Measurements from ENCODE around the gene RNF150. TPM values are rescaled to one million over a fixed set of nuclear protein-coding genes. Genes with fewer than 3 reads are reported as not detected.

The RNF150 gene
- total and polyA plus RNA-seq, 4 donors: 0.27 to 1.4 (median 0.81) TPM

DNA sequence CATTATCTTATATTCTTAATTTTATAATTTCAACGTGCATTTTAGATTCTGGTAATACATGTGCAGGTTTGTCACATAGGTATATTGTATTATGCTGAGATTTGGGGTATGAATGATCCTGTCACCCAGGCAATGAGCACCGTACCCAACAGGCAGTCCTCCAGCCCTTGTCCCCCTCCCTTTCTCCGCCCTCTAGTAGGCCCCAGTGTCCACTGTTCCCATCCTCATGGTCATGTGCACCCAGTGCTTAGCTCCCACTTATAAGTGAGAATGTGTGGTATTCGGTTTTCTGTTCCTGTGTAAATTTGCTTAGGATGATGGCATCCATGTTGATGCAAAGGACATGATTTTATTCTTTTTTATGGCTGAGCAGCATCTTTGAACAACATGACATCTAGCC, 70.6 kb downstream of the RNF150 start:
- H3K9me3 ChIP-seq (ENCODE audit: control insufficient read depth in 4 of 4, low read length in 3 of 4): no peaks in the 10 kb centered on the region
- TF ChIP-seq, protein P1, sequence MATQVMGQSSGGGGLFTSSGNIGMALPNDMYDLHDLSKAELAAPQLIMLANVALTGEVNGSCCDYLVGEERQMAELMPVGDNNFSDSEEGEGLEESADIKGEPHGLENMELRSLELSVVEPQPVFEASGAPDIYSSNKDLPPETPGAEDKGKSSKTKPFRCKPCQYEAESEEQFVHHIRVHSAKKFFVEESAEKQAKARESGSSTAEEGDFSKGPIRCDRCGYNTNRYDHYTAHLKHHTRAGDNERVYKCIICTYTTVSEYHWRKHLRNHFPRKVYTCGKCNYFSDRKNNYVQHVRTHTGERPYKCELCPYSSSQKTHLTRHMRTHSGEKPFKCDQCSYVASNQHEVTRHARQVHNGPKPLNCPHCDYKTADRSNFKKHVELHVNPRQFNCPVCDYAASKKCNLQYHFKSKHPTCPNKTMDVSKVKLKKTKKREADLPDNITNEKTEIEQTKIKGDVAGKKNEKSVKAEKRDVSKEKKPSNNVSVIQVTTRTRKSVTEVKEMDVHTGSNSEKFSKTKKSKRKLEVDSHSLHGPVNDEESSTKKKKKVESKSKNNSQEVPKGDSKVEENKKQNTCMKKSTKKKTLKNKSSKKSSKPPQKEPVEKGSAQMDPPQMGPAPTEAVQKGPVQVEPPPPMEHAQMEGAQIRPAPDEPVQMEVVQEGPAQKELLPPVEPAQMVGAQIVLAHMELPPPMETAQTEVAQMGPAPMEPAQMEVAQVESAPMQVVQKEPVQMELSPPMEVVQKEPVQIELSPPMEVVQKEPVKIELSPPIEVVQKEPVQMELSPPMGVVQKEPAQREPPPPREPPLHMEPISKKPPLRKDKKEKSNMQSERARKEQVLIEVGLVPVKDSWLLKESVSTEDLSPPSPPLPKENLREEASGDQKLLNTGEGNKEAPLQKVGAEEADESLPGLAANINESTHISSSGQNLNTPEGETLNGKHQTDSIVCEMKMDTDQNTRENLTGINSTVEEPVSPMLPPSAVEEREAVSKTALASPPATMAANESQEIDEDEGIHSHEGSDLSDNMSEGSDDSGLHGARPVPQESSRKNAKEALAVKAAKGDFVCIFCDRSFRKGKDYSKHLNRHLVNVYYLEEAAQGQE (IDR thresholded peaks at IDR 0.05): no peak
- TF ChIP-seq HNF4A (conservative IDR thresholded peaks at IDR 0.05) (no peak), TAF1 (conservative IDR thresholded peaks at IDR 0.05) (no peak), EGR1 (IDR thresholded peaks at IDR 0.05; ENCODE audit: low read depth in 2 of 2) (no peak), RXRA (IDR thresholded peaks at IDR 0.05) (no peak), YY1 (IDR thresholded peaks at IDR 0.05) (no peak), FOXA1 (IDR thresholded peaks at IDR 0.05) (no peak), HNF4G (IDR thresholded peaks at IDR 0.05) (no peak), FOXA2 (IDR thresholded peaks at IDR 0.05) (no peak), NR2F2 (IDR thresholded peaks at IDR 0.05) (no peak), GABPA (IDR thresholded peaks at IDR 0.05 in 1 of 2, conservative IDR thresholded peaks at IDR 0.05 in 1 of 2) (no peak)
- TF ChIP-seq, protein P2, sequence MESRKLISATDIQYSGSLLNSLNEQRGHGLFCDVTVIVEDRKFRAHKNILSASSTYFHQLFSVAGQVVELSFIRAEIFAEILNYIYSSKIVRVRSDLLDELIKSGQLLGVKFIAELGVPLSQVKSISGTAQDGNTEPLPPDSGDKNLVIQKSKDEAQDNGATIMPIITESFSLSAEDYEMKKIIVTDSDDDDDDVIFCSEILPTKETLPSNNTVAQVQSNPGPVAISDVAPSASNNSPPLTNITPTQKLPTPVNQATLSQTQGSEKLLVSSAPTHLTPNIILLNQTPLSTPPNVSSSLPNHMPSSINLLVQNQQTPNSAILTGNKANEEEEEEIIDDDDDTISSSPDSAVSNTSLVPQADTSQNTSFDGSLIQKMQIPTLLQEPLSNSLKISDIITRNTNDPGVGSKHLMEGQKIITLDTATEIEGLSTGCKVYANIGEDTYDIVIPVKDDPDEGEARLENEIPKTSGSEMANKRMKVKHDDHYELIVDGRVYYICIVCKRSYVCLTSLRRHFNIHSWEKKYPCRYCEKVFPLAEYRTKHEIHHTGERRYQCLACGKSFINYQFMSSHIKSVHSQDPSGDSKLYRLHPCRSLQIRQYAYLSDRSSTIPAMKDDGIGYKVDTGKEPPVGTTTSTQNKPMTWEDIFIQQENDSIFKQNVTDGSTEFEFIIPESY (IDR thresholded peaks at IDR 0.05): no peak
- TF ChIP-seq, protein P3, sequence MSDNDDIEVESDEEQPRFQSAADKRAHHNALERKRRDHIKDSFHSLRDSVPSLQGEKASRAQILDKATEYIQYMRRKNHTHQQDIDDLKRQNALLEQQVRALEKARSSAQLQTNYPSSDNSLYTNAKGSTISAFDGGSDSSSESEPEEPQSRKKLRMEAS (IDR thresholded peaks at IDR 0.05): no peak
- TF ChIP-seq, protein P4, sequence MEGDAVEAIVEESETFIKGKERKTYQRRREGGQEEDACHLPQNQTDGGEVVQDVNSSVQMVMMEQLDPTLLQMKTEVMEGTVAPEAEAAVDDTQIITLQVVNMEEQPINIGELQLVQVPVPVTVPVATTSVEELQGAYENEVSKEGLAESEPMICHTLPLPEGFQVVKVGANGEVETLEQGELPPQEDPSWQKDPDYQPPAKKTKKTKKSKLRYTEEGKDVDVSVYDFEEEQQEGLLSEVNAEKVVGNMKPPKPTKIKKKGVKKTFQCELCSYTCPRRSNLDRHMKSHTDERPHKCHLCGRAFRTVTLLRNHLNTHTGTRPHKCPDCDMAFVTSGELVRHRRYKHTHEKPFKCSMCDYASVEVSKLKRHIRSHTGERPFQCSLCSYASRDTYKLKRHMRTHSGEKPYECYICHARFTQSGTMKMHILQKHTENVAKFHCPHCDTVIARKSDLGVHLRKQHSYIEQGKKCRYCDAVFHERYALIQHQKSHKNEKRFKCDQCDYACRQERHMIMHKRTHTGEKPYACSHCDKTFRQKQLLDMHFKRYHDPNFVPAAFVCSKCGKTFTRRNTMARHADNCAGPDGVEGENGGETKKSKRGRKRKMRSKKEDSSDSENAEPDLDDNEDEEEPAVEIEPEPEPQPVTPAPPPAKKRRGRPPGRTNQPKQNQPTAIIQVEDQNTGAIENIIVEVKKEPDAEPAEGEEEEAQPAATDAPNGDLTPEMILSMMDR (IDR thresholded peaks at IDR 0.05; ENCODE audit: low read depth, low read length, missing input control): no peak
- TF ChIP-seq, protein P5, sequence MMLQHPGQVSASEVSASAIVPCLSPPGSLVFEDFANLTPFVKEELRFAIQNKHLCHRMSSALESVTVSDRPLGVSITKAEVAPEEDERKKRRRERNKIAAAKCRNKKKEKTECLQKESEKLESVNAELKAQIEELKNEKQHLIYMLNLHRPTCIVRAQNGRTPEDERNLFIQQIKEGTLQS (IDR thresholded peaks at IDR 0.05): no peak
- no peak overlapping the region for H3K27ac ChIP-seq (ENCODE audit: low read depth in 1 of 2, low read length in 2 of 2)
- no peaks in the 10 kb centered on the region for H3K36me3 ChIP-seq (ENCODE audit: control insufficient read depth in 4 of 4, insufficient read depth in 3 of 4, low read depth in 1 of 4, low read length in 3 of 4)
- 65% methylated on average over 4 of the region's 4 CpGs for WGBS
- DNase-seq (ENCODE audit: low spot score): no peak
- no peaks in the 10 kb centered on the region for H3K4me1 ChIP-seq (ENCODE audit: control insufficient read depth in 4 of 4, insufficient read depth in 4 of 4, low read length in 3 of 4)
- no peak overlapping the region for H3K9ac ChIP-seq (ENCODE audit: low read depth in 1 of 2, low read length in 2 of 2)
- H3K27me3 ChIP-seq (ENCODE audit: control insufficient read depth in 4 of 4, insufficient read depth in 4 of 4, low read length in 3 of 4): no peaks in the 10 kb centered on the region
- H3K4me3 ChIP-seq (ENCODE audit: low read depth in 1 of 3, low read length in 3 of 3): no peak overlapping the region
